KMS-11 (cell line): ENCODE measurements around the gene THRA.

ENCODE experiments used
- H2AFZ ChIP-seq: fragments of 200-600 bp; sonication (generic); 2 replicates; pipeline ENCODE4 v1.6.1; 2016; ENCODE audit warnings: antibody characterized with exemption, mixed run types, low read depth
- H3K27ac ChIP-seq: fragments of 200-600 bp; sonication (generic); 2 replicates; pipeline ENCODE4 v1.6.1; 2016; ENCODE audit warnings: mild to moderate bottlenecking, mixed run types
- H3K27me3 ChIP-seq: fragments of 200-600 bp; sonication (generic); 2 replicates; pipeline ENCODE4 v1.6.1; 2017; ENCODE audit warnings: mild to moderate bottlenecking, low read depth, mixed run types, moderate library complexity; ENCODE audit not compliant: insufficient read depth
- H3K36me3 ChIP-seq: fragments of 200-600 bp; sonication (generic); 2 replicates; pipeline ENCODE4 v1.6.1; 2017; ENCODE audit warnings: mild to moderate bottlenecking, mixed run types; ENCODE audit not compliant: insufficient read depth
- H3K4me1 ChIP-seq: fragments of 200-600 bp; sonication (generic); 2 replicates; pipeline ENCODE4 v1.6.1; 2016; ENCODE audit warnings: mild to moderate bottlenecking, low read depth, mixed run types; ENCODE audit not compliant: poor library complexity, severe bottlenecking
- H3K4me2 ChIP-seq: fragments of 200-600 bp; sonication (generic); 2 replicates; pipeline ENCODE4 v1.7.0; 2016; ENCODE audit warnings: mild to moderate bottlenecking, mixed run types
- H3K4me3 ChIP-seq: fragments of 200-600 bp; sonication (generic); IDR thresholded peaks from 2 replicates; pipeline ENCODE4 v1.6.1; 2017; ENCODE audit warnings: low read depth, low read length, mixed read lengths; ENCODE audit not compliant: insufficient read depth
- H3K79me2 ChIP-seq: fragments of 200-600 bp; sonication (generic); 2 replicates; pipeline ENCODE4 v1.6.1; 2016; ENCODE audit warnings: low read depth, mixed run types; ENCODE audit not compliant: insufficient read depth
- H3K9ac ChIP-seq: fragments of 200-600 bp; sonication (generic); 2 replicates; pipeline ENCODE4 v1.6.1; 2016; ENCODE audit warnings: mild to moderate bottlenecking, mixed run types
- H4K20me1 ChIP-seq: fragments of 200-600 bp; sonication (generic); 2 replicates; pipeline ENCODE4 v1.6.1; 2016; ENCODE audit warnings: mild to moderate bottlenecking, mixed run types; ENCODE audit not compliant: insufficient read depth
- TF ChIP-seq, protein P1 (sequence below): fragments of 200-600 bp; sonication (generic); conservative IDR thresholded peaks from 2 replicates; pipeline ENCODE4 v1.6.1; 2017; ENCODE audit warnings: low read depth, mild to moderate bottlenecking, antibody characterized with exemption, low read length, moderate library complexity, mixed read lengths

The THRA gene

DNA sequence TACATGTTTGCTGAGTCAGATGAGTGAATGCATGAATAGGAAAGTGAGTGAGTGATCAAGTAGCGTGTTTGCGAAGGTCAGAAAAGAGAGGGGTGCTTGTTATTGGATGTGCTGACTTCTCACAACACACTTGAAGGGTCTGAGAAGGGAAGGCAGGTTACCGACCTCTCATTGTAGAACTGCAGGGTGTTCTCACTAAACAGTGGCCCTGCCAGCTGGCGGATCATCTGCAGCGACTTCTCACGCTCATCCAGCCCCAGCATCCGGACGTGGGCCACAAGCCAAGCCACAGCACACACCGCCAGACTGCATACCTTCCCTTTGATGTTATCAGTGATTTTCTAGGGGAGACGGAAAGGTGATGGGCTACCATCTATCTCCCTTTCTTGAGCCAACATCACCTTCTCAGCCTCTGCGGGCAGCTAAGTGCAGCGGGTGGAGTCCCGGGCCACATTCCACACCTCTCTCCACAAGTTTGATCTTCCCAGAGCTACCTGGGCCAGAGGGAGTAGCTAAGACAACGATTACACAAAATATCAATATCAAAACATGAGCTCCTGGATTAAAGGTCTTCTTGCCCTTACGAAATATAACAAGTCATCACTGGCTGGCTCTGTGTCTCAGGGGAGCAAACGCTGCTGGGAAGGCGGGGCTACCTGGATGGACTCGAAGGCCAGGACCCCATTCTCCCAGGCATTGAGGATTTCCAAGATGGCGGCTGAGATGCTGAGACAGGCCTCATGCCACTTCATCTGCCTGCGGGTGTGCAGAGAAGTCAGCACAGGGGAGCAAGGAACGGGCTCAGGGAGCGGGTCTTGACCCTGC lies 36.6 kb upstream of the THRA start:
- no peak overlapping the region for H3K4me2 ChIP-seq
- H3K79me2 ChIP-seq, result no peaks in the 10 kb centered on the region
- H3K4me1 ChIP-seq, result peaks cover 8% of the 10 kb centered on the region
- peak overlapping the region; percentile 4; the same call in 1 of the 2 replicates for H2AFZ ChIP-seq
- no peak overlapping the region for H3K4me3 ChIP-seq
- H3K27ac ChIP-seq, result no peak overlapping the region
- H3K9ac ChIP-seq, result no peak overlapping the region
- TF ChIP-seq, protein P1, sequence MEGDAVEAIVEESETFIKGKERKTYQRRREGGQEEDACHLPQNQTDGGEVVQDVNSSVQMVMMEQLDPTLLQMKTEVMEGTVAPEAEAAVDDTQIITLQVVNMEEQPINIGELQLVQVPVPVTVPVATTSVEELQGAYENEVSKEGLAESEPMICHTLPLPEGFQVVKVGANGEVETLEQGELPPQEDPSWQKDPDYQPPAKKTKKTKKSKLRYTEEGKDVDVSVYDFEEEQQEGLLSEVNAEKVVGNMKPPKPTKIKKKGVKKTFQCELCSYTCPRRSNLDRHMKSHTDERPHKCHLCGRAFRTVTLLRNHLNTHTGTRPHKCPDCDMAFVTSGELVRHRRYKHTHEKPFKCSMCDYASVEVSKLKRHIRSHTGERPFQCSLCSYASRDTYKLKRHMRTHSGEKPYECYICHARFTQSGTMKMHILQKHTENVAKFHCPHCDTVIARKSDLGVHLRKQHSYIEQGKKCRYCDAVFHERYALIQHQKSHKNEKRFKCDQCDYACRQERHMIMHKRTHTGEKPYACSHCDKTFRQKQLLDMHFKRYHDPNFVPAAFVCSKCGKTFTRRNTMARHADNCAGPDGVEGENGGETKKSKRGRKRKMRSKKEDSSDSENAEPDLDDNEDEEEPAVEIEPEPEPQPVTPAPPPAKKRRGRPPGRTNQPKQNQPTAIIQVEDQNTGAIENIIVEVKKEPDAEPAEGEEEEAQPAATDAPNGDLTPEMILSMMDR, result no peak
- no peaks in the 10 kb centered on the region for H4K20me1 ChIP-seq
- H3K36me3 ChIP-seq, result no peaks in the 10 kb centered on the region
- no peaks in the 10 kb centered on the region for H3K27me3 ChIP-seq

DNA sequence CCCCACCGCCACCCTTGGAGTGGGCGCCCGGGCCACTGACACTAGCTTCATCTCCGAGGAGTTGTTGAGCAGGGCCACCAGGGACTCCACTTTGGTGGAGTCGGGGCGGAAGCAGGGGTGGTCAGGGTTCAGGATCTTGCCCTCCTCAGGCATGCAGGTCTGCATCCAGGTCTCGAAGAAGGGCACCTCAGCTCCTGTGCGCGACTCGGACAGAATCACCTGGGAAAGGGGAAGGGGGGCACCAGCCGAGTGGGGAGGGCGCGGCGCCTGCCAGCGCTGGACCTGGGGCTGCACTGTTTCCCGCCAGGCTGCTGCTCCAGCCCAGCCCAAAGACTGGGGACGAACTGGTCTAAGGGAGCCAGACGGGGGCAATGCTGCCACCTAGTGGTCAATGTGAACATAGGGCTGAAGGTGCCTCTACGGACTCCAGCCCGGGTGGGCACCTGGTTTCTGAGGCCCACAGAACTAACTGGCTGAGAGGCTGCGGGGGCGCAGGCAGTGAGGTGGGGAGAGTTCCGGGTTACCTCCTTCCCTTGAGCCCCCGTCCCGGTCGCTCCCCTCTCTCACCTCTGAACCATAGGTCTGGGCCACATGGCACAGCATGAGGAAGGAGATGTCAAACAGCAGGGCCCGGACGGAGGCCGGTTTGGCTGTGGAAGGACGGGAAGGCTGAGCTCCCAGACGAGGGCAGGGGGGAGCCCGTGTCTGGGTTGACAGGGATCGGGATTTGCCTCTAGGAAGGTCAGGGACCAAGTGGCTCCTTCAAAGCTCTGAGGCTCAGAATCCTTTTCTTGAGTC lies 35.8 kb upstream of the THRA start:
- TF ChIP-seq, protein P1, result peak; percentile 94
- no peaks in the 10 kb centered on the region for H3K36me3 ChIP-seq
- H3K4me1 ChIP-seq, result peaks cover 8% of the 10 kb centered on the region
- H3K4me2 ChIP-seq, result no peak overlapping the region
- H3K4me3 ChIP-seq, result no peak overlapping the region
- peak overlapping the region; percentile 4; the same call in 1 of the 2 replicates for H2AFZ ChIP-seq
- H3K27ac ChIP-seq, result no peak overlapping the region
- no peaks in the 10 kb centered on the region for H3K27me3 ChIP-seq
- no peaks in the 10 kb centered on the region for H3K79me2 ChIP-seq
- H3K9ac ChIP-seq, result no peak overlapping the region
- H4K20me1 ChIP-seq, result no peaks in the 10 kb centered on the region

DNA sequence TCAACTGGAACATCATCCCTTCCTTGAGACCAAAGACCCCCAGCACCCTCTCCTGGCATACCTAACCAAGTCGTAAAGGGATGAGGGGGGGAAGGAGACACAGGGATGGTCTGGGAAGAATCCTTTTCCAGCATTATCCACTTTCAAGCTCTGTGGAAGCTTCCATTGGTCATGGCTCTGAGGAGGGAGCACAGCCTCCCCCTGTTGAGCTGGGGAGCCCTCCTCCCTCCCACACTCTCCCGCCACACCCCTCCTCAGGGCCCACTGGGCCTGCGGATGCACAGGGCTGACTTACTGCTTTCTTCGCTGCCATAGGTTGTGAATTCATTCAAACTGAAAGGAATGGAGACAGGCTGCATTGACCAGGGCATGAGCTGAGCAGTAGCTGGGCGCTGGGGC lies 35.2 kb upstream of the THRA start:
- Histone ChIP-seq H3K27ac (no peak overlapping the region), H3K4me1 (peaks cover 8% of the 10 kb centered on the region), H3K36me3 (no peaks in the 10 kb centered on the region), H4K20me1 (no peaks in the 10 kb centered on the region), H3K79me2 (no peaks in the 10 kb centered on the region), H3K4me2 (no peak overlapping the region), H2AFZ (peak overlapping the region; percentile 4; the same call in 1 of the 2 replicates), H3K4me3 (no peak overlapping the region), H3K9ac (no peak overlapping the region), H3K27me3 (no peaks in the 10 kb centered on the region)
- TF ChIP-seq, protein P1, result no peak

DNA sequence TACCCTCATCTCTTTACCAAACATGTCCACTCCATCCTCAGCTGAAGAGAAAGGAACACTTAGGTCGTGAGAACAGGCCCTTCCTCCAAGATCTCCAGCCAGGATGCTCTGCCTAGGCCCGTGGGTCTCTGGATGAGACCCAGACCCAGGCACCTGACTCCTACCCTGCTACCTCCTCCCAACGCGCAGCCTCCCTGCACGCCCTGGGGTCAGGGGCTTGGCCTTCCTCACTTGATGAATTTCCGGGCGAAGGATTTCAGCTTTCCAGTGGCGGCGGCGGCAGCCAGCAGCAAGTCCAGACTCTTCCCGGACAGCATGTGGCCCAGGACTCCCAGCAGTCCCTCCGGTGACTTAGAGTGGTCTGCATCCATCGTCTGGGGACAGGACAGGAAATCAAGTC lies 34.2 kb upstream of the THRA start:
- Histone ChIP-seq H3K36me3 (no peaks in the 10 kb centered on the region), H3K27ac (no peak overlapping the region), H3K4me1 (peaks cover 8% of the 10 kb centered on the region), H3K27me3 (no peaks in the 10 kb centered on the region), H3K9ac (no peak overlapping the region), H3K79me2 (no peaks in the 10 kb centered on the region), H4K20me1 (no peaks in the 10 kb centered on the region), H3K4me3 (no peak overlapping the region), H3K4me2 (no peak overlapping the region), H2AFZ (no peak overlapping the region)
- TF ChIP-seq, protein P1, result no peak
